HG03442 (cell line): ENCODE data around the gene OPRL1.

Source experiments
- ATAC-seq: cut with Tn5 transposase; IDR thresholded peaks from one replicate; pipeline ENCODE4 v1.9.1; 2021; ENCODE audit warnings: mild to moderate bottlenecking, moderate library complexity; ENCODE audit not compliant: unreplicated experiment

The OPRL1 gene

DNA sequence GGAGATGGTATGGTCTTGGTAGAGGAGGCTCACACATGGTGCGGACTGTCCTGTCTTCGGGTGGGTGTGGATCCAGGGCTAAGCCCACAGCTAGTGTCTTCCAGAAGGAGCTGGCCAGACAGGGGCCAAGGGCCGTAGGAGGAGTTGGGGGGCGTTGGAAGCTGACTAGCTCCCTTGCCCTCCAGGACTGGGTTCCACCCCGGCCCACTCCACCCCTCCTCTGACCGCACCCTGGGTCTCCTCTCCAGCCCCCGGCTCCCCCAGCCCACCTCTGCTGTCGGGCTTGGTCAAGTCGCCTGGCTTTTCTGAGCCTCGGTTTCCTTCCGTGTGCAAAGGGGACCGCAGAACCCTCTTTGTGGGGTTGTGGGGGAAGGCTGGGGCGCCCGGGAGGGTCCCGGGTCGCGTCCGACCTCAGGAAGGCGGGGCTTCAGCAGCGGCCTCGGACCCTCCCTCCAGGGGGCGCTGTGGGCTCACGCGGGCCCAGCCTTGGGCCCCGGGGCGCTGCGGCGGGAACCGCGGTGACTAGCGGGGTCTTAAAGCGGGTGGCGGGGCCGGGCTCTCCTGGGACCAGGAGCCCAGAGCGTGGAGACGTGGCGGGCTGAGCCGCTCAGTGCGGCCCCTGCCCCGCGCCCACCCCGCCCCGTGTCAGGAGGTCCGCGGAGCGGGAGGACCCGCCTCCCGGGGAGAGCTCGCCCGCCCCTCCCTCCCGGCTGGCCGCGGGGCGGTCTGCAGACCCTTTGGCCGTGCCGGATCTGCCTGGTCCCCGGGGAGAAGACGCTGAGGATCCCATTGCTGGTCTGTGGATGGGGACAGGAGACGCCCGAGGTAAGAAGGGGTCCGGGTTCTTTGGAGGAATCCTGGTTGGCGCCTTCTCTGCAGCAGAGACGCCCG is 22.1 kb downstream of the OPRL1 start:
- ATAC-seq = no peak

DNA sequence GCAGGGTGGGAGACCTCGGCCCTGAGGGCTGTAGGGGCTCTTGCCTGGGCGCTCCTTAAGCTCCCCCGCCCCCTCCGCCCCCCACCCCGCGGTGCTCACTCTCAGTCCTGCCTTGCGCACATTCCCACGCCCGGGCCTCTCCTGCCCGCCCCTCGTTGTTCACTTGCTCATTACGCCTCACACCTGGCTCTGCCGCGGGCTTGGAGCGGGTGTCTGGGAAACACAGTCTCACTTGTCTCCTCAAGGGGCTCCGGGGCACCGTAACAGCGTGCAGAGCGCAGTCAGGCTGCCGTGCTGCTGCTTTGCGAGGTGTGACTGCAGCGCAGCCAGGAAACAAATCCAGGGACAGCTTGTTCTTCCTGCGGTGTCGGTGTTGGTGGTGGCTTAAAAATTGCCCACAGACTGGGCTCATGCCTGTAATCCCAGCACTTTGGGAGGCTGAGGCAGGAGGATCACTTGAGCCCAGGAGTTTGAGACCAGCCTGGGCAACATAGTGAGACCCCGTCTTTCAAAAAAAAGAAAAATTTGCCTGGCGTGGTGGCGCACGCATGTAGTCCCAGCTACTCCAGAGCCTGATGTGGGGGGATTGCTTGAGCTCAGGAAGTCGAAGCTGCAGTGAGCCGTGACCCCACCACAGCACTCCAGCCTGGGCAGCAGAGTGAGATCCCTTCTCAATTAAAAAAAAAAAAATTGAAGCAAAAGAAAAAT is 22.9 kb downstream of the OPRL1 start:
- ATAC-seq = no peak

GRCh38 chr20:64103871-64104666 is 24.2 kb downstream of the OPRL1 start:
- no peak for ATAC-seq

DNA sequence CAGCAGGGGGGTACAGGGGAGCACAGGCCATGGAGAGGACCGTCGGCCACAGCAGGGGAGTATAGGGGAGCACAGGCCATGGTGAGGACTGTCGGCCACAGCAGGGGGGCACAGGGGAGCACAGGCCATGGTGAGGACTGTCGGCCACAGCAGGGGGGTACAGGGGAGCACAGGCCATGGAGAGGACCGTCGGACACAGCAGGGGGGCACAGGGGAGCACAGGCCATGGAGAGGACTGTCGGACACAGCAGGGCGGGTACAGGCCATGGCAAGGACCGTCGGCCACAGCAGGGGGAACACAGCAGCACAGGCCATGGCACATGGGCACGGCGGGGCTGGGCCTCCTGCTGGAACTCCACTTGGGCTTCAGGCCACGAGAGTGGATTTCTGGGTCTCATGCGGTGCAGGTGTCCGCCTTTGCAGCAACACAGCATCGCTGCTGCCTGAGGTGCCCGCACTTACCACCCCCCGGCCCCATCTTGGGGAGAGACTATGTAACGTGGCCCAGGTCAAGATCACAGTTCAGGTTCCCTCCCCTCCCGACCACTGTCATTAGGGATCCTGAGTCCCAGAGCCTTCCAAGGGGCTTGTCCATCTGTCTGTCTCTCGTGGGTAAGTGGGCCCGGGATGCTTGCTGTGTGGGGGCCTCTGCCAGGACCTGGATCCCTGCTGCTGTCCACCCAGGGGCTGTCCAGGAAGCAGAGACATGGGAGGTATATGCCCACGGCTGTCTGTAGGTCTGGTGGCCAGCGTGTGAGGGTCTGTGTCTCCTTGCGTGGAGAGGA is 25.0 kb downstream of the OPRL1 start:
- ATAC-seq = no peak

GRCh38 chr20:64105846-64106434 is 26.1 kb downstream of the OPRL1 start:
- no peak for ATAC-seq

DNA sequence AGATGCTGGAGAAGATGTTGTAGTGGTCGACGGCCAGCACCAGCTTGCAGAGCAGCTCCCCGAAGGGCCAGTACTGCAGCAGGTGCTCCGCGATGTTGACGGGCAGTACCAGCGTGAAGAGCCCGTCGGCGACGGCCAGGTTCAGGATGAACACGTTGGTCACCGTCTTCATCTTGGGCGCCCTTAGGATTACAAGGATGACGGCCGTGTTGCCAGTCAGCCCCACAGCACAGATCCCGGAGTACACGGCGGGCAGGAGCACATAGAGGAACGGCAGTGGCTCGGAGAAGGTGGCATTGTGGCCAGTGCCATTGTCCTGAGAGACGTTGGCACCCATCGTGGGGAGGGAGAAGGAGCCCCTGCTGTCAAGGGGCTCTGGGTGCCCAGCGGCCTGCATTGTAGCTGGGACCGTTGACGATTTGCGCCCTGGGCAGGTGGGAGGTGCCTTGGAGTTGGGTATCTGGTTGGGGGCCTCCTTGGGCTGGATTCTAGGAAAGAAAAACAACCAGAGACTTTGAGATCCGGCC is 26.6 kb downstream of the OPRL1 start:
- no peak for ATAC-seq

- ATAC-seq = no peak
Observed at GRCh38 chr20:64106981-64107735, 27.3 kb downstream of the OPRL1 start, which contains the start of gene NPBWR2. TSS of gene NPBWR2 (minus strand) at chr20:64107565. CDS start at chr20:64106831, 734 bp downstream.

GRCh38 chr20:64107736-64108457 is 28.0 kb downstream of the OPRL1 start:
- no peak for ATAC-seq

- ATAC-seq = no peak
Observed at GRCh38 chr20:64108731-64109681, 29.1 kb downstream of the OPRL1 start.

DNA sequence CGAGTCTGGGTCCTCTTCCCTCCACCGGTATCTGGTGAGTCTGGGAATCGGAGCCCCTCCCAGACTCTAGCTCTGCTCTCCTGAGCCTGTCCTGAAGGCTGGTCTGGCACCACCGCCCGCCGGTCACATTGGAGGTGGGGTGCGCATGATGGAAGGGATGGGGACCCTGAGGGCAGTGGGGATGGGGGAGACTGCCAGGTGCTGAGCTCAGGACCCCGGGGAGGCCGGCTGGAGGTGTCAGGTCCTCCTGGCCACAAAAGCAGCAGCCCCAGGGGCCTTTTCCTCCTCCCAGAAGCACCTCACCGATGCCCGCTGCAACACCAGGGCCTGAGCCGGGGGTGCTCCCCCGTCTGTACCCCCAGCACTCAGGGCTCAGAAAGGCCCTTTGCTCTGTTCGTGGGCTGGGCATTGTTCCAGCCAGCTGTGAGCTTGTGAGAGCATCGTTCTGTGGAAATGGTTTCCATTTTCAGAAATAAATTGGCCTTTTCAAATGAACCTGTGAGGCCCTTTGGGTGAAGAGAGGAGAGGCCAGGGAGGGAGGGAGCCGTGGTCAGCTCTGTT is 30.0 kb downstream of the OPRL1 start:
- no peak for ATAC-seq

DNA sequence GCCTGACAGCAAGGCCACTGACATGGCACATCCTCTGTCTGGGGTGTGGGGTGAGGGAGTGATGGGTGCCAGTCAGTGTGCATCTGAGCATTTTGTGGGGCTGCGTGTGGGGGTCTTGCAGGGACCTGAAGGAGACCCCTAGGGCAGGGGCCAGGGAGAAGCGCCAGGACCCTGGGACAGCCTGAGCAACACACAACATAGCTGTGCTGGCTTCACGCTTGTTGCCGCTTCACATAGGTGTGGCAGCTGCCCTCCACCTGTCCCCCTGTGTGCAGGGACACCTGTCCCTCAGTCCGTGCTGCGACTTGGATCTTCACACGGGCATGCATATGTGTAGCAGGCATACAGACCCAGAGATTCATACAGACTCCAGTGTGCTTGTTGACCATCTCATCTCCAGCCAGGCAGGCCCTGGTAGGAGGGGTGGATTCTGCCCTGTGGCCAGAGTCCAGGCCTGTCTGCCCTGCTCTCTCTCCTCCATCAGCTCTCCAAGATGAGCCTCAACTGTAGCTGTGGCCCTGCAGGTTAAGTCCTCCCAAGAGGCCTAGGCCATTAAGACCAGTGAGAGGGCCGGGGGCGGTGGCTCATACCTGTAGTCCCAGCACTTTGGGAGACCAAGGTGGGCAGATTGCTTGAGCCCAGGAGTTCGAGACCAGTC is 30.7 kb downstream of the OPRL1 start:
- no peak for ATAC-seq

DNA sequence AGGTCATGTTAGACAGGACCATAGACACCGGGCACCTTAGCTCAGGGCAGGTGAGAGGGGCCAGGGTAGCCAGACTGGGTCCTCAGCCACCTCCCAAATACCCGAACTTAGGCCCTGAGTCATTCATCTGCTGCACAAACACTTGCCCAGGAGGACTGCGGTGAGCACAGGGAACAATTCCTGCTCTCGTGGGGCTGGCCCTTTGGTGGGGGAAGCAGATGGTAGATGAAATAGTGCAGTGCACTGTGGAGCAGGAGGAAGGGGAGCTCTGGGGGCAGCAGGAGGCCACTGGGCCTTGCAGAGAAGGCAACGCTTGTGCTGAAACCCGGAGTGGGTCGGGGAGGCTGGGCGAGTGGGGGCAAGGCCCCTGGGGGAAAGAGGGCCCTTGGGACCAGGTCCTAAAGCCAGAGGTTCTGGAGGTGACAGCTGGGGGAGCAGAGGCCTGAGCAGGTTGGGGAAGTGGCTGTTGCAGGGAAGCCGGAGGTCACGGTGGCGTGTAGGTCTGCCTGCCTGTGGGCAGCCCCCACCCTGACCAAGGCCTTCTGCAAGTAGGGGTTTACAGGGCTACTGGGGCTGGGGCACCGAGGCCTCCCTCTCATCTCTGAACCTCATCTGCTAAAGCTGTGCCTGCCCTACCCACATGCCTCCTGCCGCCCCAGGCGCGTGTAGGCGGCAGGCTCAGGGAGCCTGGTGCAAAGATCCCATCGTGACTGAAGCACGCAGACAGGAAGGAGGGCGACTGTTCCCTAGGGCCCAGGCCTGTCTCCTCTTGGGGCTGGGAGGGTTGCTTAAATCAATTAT is 32.2 kb downstream of the OPRL1 start:
- ATAC-seq = no peak

DNA sequence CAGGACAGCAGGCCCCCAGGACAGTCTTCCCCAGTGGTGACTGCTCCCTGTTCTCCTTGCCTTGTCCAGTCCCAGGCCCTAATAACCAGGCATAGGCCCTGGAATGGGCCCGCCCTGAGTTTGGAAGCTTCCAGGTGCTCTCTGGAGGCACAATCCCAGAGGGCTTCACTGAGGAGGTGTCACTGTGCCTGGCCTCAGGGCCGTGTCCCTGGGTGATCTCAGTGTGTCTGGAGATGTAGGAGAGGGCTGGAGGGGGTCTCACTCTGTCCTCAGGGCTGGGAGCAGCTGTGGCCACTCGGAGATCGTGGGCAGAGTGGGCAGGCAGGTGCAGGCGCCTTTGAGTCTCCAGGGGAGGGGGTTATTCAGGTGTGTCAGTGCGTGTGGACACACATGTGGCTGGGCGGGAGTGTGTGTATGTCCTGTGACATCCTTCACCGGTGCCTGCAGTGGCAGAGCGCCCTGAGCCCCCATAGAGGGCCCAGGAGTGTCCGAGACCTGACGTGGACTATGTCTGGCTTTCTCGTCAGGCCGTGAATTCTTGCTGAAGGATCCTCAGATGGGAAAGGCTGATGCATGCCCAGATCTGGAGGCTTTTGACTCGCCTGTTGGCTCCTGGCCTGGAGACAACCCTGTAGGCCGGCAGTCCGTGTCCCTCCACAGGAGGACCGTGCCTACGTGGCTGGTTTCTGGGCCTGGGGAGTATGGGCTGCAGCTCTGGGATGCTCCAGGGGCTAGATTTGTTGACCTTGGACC is 33.0 kb downstream of the OPRL1 start:
- ATAC-seq = no peak

GRCh38 chr20:64113444-64113775 is 33.5 kb downstream of the OPRL1 start:
- no peak for ATAC-seq

DNA sequence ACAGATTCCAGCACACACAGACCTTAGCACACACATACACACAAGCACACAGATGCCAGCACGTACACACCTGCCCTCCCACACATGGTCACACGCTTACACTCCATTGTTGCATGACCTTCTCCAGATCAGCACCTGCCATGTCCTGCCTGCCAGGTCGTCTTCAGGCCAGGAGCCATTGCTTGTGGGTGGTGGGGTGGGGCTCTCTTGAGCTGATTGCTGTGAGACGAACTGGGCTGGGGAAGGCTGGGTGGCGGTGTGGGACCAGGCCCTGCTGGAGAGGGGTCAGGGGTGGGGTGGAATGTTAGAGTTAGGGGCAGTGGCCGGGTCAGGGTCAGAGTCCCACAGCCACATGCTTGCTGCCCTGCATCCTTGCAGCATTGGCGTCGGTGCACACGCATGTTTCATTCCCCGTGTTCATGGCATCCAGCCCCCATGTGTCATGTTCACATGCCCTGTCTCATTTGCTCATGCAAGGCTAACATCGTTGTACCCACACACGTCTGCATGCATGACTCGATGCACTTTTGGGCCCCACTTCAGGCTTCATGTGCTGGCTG is 34.0 kb downstream of the OPRL1 start:
- no peak for ATAC-seq
